SK-N-SH (cell line): Measurements from ENCODE around the gene FAM162A. TPM values are rescaled to one million over a fixed set of nuclear protein-coding genes. Genes with fewer than 3 reads are reported as not detected.
A peak's percentile ranks its signal among the peaks of the same experiment; 100 is the strongest.

Experiments
- CTCF ChIA-PET: fragments of 300-600, 350-600 bp; formaldehyde crosslinking; extraction: SDS; loops from one replicate; lab custom pipeline; 2021; lab: Yijun Ruan, JAX
- POLR2A ChIA-PET: fragments of 350-600 bp; sonication (Branson Sonifier 250); formaldehyde crosslinking; extraction: SDS; loops from one replicate; lab custom pipeline; 2020; ENCODE audit warnings: antibody characterized with exemption, inconsistent platforms; lab: Yijun Ruan, JAX
- DNase-seq: peaks from one replicate; pipeline ENCODE4 v3.0.0; 2012
- H2AFZ ChIP-seq: fragments of 200-600 bp; sonication (generic); 2 replicates; pipeline ENCODE4 v1.8.1; 2016; ENCODE audit warnings: antibody characterized with exemption, mild to moderate bottlenecking, low read depth
- H3F3A ChIP-seq: fragments of 200-600 bp; sonication (generic); replicated peaks from 2 replicates; pipeline ENCODE3; 2016; ENCODE audit warnings: antibody characterized with exemption, mild to moderate bottlenecking; ENCODE audit not compliant: insufficient read depth
- H3K27ac ChIP-seq, 2 experiments: fragments of 200-500 bp in 1 of 2; fragments of 200-600 bp in 1 of 2; sonication (Bioruptor generic) in 1 of 2; sonication (generic), shearing (Covaris generic) in 1 of 2; 2 replicates each; pipeline versions ENCODE4 v1.5.1 to v1.6.1; 2014 to 2016; ENCODE audit warnings: low read depth in 2 of 2, inconsistent platforms in 1 of 2, low read length in 1 of 2, mild to moderate bottlenecking in 1 of 2, mixed read lengths in 1 of 2
- H3K27me3 ChIP-seq: fragments of 200-600 bp; sonication (generic), shearing (Covaris generic); 2 replicates; pipeline ENCODE4 v1.6.1; 2016; ENCODE audit warnings: mixed run types; ENCODE audit not compliant: insufficient read depth
- H3K36me3 ChIP-seq, 2 experiments: fragments of 200-500 bp in 1 of 2; fragments of 200-600 bp in 1 of 2; sonication (Bioruptor generic) in 1 of 2; sonication (generic) in 1 of 2; replicated peaks in 1 of 2; 2 replicates each; pipeline versions ENCODE3 to v1.5.1; 2014 to 2016; ENCODE audit warnings: low read length in 1 of 2, mild to moderate bottlenecking in 1 of 2; ENCODE audit not compliant: insufficient read depth in 2 of 2, control insufficient read depth in 1 of 2
- H3K4me1 ChIP-seq, 2 experiments: fragments of 200-500 bp in 1 of 2; fragments of 200-600 bp in 1 of 2; sonication (Bioruptor generic) in 1 of 2; sonication (generic), shearing (Covaris generic) in 1 of 2; 2 replicates each; pipeline versions ENCODE4 v1.5.1 to v1.6.1; 2014 to 2016; ENCODE audit warnings: low read depth in 1 of 2, low read length in 1 of 2, mixed run types in 1 of 2; ENCODE audit not compliant: insufficient read depth in 2 of 2, control insufficient read depth in 1 of 2
- H3K4me2 ChIP-seq: fragments of 200-600 bp; sonication (generic), shearing (Covaris generic); 2 replicates; pipeline ENCODE4 v1.6.1; 2017; ENCODE audit warnings: mixed run types
- H3K4me3 ChIP-seq, 2 experiments: fragments of 200-500 bp in 1 of 2; fragments of 200-600 bp in 1 of 2; sonication (Bioruptor generic) in 1 of 2; sonication (generic), shearing (Covaris generic) in 1 of 2; 2 replicates each; pipeline versions ENCODE4 v1.5.1 to v1.8.1; 2014 to 2016; ENCODE audit warnings: low read depth in 2 of 2, inconsistent platforms in 1 of 2, low read length in 1 of 2, mild to moderate bottlenecking in 1 of 2, mixed read lengths in 1 of 2, moderate library complexity in 1 of 2
- H3K79me2 ChIP-seq: fragments of 200-600 bp; sonication (generic); 2 replicates; pipeline ENCODE4 v1.8.1; 2017; ENCODE audit warnings: mild to moderate bottlenecking; ENCODE audit not compliant: insufficient read depth
- H3K9ac ChIP-seq: fragments of 200-600 bp; sonication (generic); 2 replicates; pipeline ENCODE4 v1.6.1; 2017; ENCODE audit warnings: mixed run types
- H3K9me2 ChIP-seq: fragments of 200-600 bp; sonication (generic); 2 replicates; pipeline ENCODE4 v1.6.1; 2017; ENCODE audit warnings: mixed run types
- H3K9me3 ChIP-seq: fragments of 200-600 bp; sonication (generic); 2 replicates; pipeline ENCODE4 v1.6.1; 2017; ENCODE audit warnings: mixed run types, mild to moderate bottlenecking, moderate library complexity
- H4K20me1 ChIP-seq: fragments of 200-600 bp; sonication (generic); 2 replicates; pipeline ENCODE4 v1.6.1; 2017; ENCODE audit warnings: mild to moderate bottlenecking, mixed run types; ENCODE audit not compliant: insufficient read depth
- CHD2 ChIP-seq: fragments of 150-350 bp; IDR thresholded peaks from 2 replicates; pipeline ENCODE4 v1.6.1; 2018; ENCODE audit warnings: low read length; ENCODE audit not compliant: partially characterized antibody
- ELF1 ChIP-seq: IDR thresholded peaks from 2 replicates; pipeline ENCODE4 v1.4.0; 2012
- EZH2phosphoT487 ChIP-seq: fragments of 200-600 bp; sonication (generic); IDR thresholded peaks from 2 replicates; pipeline ENCODE4 v1.6.1; 2017; ENCODE audit warnings: low read depth, mixed run types, mild to moderate bottlenecking, antibody characterized with exemption, moderate library complexity, borderline replicate concordance
- FOSL2 ChIP-seq: IDR thresholded peaks from 2 replicates; pipeline ENCODE4 v1.4.0; 2012; ENCODE audit warnings: low read depth, mild to moderate bottlenecking, moderate library complexity, borderline replicate concordance
- FOXM1 ChIP-seq: IDR thresholded peaks from 2 replicates; pipeline ENCODE4 v1.4.0; 2012; ENCODE audit warnings: low read depth, mild to moderate bottlenecking
- GATA2 ChIP-seq: sonication (generic); formaldehyde crosslinking; IDR thresholded peaks from 2 replicates; pipeline ENCODE4 v1.5.0; 2020; ENCODE audit warnings: mild to moderate bottlenecking, missing genetic modification reagents
- JUND ChIP-seq: IDR thresholded peaks from 2 replicates; pipeline ENCODE4 v1.4.0; 2012
- MEF2A ChIP-seq: IDR thresholded peaks from 2 replicates; pipeline ENCODE4 v1.4.0; 2012; ENCODE audit warnings: low read depth, borderline replicate concordance
- MXI1 ChIP-seq: IDR thresholded peaks from 2 replicates; pipeline ENCODE4 v1.6.1; 2012; ENCODE audit warnings: mild to moderate bottlenecking, low read depth, low read length, improper control_type of control experiment
- NFIC ChIP-seq: IDR thresholded peaks from 2 replicates; pipeline ENCODE4 v1.4.0; 2012; ENCODE audit warnings: borderline replicate concordance
- NRF1 ChIP-seq: IDR thresholded peaks from 2 replicates; pipeline ENCODE4 v1.6.1; 2012; ENCODE audit warnings: low read depth, mild to moderate bottlenecking, low read length
- POLR2AphosphoS5 ChIP-seq: IDR thresholded peaks from 2 replicates; pipeline ENCODE4 v1.6.1; 2012; ENCODE audit warnings: low read depth, low read length
- RFX5 ChIP-seq: IDR thresholded peaks from 2 replicates; pipeline ENCODE4 v1.6.1; 2012; ENCODE audit warnings: mild to moderate bottlenecking, improper control_type of control experiment, low read length
- RXRA ChIP-seq: IDR thresholded peaks from 2 replicates; pipeline ENCODE4 v1.4.0; 2012; ENCODE audit warnings: low read depth, mild to moderate bottlenecking, borderline replicate concordance
- SMC3 ChIP-seq: IDR thresholded peaks from 2 replicates; pipeline ENCODE4 v1.6.1; 2012; ENCODE audit warnings: low read depth, low read length, improper control_type of control experiment
- TEAD4 ChIP-seq: IDR thresholded peaks from 2 replicates; pipeline ENCODE4 v1.4.0; 2012; ENCODE audit warnings: mild to moderate bottlenecking, borderline replicate concordance; ENCODE audit not compliant: insufficient read depth
- WGBS: methylation state at CpG from one replicate; pipeline ENCODE4 v1.1.6; 2017; ENCODE audit warnings: low lambda C conversion rate; 5-methylcytosine and 5-hydroxymethylcytosine counted together
- polyA plus RNA-seq, 3 experiments: library from polyadenylated mRNA; depleted of rRNA; stranded (reverse); fragments of >200 nt; gene quantifications; 2 replicates each; pipeline ENCODE4 v1.2.3, GENCODE V29; 2012
- TF ChIP-seq, protein P1 (sequence below): IDR thresholded peaks from 2 replicates; pipeline ENCODE4 v1.6.1; 2012; ENCODE audit warnings: mild to moderate bottlenecking, low read depth, low read length, moderate library complexity
- TF ChIP-seq, protein P2 (sequence below): IDR thresholded peaks from 2 replicates; pipeline ENCODE4 v1.4.0; 2012; ENCODE audit warnings: low read depth
- TF ChIP-seq, protein P3 (sequence below): fragments of 150-350 bp; IDR thresholded peaks from 2 replicates; pipeline ENCODE4 v1.6.1; 2017; ENCODE audit warnings: antibody characterized with exemption, low read length, low read depth, borderline replicate concordance
- TF ChIP-seq, protein P4 (sequence below): fragments of 200-600 bp; sonication (generic); IDR thresholded peaks from 2 replicates; pipeline ENCODE4 v1.6.1; 2017; ENCODE audit warnings: antibody characterized with exemption, mild to moderate bottlenecking, moderate library complexity
- TF ChIP-seq, protein P5 (sequence below): fragments of 150-350 bp; IDR thresholded peaks from 2 replicates; pipeline ENCODE4 v1.6.1; 2016; ENCODE audit warnings: mild to moderate bottlenecking, low read depth, low read length

The FAM162A gene
- polyA plus RNA-seq, 1 of the 3 experiments (the other 2 are of a cell fraction), result 35.1 TPM

DNA sequence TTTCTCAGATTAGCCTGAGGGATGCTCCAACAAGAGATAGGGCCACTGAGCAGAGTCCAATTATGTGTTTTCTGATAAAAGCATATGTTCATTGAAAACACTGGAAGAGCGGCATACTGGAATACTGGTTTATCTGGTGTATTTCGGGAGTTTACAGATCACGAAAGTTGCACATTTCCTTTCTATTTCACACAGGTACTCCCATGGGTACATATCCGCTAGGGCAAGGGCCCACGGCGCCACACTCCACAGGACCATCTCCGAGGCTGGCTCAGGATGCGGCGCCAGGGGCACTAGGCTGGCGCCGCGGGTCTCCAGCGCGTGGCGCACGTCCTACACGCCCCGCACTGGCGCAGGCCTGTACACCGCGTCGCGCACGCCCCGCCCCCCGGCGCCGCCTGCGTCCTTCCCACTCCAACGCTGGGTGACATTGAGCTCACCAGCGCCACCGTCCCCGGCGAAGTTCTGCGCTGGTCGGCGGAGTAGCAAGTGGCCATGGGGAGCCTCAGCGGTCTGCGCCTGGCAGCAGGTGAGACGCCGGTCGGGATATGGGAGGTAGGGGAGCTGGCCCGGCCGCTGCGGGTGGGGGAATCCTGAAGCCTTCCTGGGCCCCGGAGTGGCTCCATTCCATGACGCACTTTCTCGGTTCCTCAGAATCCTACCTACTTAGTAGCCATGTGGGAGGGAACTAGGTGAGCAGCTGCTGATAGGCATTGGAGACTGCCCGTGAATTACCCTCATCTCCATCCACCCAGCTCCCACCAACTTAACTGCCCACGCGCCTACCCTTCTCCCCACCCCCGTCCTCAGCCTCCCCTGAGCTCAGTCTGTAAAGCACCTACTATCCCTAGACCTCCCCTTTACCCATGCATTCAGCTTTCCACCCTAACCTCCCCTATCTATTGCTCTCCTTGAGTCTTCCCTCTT is at the start of gene FAM162A (continued):
- TF ChIP-seq, protein P1, sequence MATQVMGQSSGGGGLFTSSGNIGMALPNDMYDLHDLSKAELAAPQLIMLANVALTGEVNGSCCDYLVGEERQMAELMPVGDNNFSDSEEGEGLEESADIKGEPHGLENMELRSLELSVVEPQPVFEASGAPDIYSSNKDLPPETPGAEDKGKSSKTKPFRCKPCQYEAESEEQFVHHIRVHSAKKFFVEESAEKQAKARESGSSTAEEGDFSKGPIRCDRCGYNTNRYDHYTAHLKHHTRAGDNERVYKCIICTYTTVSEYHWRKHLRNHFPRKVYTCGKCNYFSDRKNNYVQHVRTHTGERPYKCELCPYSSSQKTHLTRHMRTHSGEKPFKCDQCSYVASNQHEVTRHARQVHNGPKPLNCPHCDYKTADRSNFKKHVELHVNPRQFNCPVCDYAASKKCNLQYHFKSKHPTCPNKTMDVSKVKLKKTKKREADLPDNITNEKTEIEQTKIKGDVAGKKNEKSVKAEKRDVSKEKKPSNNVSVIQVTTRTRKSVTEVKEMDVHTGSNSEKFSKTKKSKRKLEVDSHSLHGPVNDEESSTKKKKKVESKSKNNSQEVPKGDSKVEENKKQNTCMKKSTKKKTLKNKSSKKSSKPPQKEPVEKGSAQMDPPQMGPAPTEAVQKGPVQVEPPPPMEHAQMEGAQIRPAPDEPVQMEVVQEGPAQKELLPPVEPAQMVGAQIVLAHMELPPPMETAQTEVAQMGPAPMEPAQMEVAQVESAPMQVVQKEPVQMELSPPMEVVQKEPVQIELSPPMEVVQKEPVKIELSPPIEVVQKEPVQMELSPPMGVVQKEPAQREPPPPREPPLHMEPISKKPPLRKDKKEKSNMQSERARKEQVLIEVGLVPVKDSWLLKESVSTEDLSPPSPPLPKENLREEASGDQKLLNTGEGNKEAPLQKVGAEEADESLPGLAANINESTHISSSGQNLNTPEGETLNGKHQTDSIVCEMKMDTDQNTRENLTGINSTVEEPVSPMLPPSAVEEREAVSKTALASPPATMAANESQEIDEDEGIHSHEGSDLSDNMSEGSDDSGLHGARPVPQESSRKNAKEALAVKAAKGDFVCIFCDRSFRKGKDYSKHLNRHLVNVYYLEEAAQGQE, result no peak
- TF ChIP-seq TEAD4 (no peak), FOXM1 (no peak), JUND (no peak), MXI1 (peak; percentile 90), GATA2 (CRISPR knock-in tag) (no peak), EZH2phosphoT487 (no peak), SMC3 (no peak; the same call in 1 of the 2 replicates), ELF1 (no peak), NRF1 (peak; percentile 70), FOSL2 (no peak), POLR2AphosphoS5 (peak; percentile 89)
- TF ChIP-seq, protein P2, sequence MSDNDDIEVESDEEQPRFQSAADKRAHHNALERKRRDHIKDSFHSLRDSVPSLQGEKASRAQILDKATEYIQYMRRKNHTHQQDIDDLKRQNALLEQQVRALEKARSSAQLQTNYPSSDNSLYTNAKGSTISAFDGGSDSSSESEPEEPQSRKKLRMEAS, result peak; percentile 83; the same call in 1 of the 2 replicates

DNA sequence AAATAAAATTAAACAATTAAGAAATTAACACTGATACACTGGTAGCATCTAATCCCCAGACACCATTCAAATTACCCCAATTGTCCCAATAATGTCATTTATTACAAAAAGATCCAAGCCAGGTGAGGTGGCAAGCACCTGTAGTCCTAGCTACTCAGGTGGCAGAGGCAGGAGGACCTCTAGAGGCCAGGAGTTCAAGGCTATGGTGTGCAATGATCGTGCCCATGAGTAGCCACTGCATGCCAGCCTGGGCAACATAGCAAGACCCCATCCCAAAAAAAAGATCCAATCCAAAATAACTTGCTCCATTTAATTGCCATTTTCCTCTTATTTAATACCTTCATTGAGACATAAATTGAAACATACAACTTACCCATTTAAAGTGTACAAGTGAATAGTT is 41.2 kb upstream of the FAM162A start:
- H3K4me1 ChIP-seq, result no peaks in the 10 kb centered on the region
- no peak overlapping the region for H3K9ac ChIP-seq
- POLR2A ChIA-PET, result no interaction called here
- H3K9me3 ChIP-seq, result no peaks in the 10 kb centered on the region
- CTCF ChIA-PET, result no interaction called here
- no peaks in the 10 kb centered on the region; the same call in 1 of the 2 replicates for H3K27me3 ChIP-seq
- no peaks in the 10 kb centered on the region for H3K36me3 ChIP-seq
- no peaks in the 10 kb centered on the region for H4K20me1 ChIP-seq
- H3F3A ChIP-seq, result no peaks in the 10 kb centered on the region
- H3K9me2 ChIP-seq, result no peaks in the 10 kb centered on the region
- 15% methylated on average over 1 of the region's 1 CpG for WGBS
- DNase-seq, result no peak
- H2AFZ ChIP-seq, result no peak overlapping the region
- H3K4me2 ChIP-seq, result no peak overlapping the region
- H3K4me3 ChIP-seq, result no peak overlapping the region
- H3K79me2 ChIP-seq, result no peaks in the 10 kb centered on the region
- no peak overlapping the region for H3K27ac ChIP-seq
- no peak for TF ChIP-seq MXI1
- no peak for TF ChIP-seq SMC3
- TF ChIP-seq EZH2phosphoT487, result no peak
- TF ChIP-seq, protein P3, sequence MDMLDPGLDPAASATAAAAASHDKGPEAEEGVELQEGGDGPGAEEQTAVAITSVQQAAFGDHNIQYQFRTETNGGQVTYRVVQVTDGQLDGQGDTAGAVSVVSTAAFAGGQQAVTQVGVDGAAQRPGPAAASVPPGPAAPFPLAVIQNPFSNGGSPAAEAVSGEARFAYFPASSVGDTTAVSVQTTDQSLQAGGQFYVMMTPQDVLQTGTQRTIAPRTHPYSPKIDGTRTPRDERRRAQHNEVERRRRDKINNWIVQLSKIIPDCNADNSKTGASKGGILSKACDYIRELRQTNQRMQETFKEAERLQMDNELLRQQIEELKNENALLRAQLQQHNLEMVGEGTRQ, result no peak
- TF ChIP-seq RXRA, result no peak
- TF ChIP-seq, protein P4, sequence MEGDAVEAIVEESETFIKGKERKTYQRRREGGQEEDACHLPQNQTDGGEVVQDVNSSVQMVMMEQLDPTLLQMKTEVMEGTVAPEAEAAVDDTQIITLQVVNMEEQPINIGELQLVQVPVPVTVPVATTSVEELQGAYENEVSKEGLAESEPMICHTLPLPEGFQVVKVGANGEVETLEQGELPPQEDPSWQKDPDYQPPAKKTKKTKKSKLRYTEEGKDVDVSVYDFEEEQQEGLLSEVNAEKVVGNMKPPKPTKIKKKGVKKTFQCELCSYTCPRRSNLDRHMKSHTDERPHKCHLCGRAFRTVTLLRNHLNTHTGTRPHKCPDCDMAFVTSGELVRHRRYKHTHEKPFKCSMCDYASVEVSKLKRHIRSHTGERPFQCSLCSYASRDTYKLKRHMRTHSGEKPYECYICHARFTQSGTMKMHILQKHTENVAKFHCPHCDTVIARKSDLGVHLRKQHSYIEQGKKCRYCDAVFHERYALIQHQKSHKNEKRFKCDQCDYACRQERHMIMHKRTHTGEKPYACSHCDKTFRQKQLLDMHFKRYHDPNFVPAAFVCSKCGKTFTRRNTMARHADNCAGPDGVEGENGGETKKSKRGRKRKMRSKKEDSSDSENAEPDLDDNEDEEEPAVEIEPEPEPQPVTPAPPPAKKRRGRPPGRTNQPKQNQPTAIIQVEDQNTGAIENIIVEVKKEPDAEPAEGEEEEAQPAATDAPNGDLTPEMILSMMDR, result no peak
- TF ChIP-seq FOSL2, result no peak
- TF ChIP-seq CHD2, result no peak
- no peak for TF ChIP-seq NFIC
- TF ChIP-seq RFX5, result no peak
- TF ChIP-seq, protein P5, sequence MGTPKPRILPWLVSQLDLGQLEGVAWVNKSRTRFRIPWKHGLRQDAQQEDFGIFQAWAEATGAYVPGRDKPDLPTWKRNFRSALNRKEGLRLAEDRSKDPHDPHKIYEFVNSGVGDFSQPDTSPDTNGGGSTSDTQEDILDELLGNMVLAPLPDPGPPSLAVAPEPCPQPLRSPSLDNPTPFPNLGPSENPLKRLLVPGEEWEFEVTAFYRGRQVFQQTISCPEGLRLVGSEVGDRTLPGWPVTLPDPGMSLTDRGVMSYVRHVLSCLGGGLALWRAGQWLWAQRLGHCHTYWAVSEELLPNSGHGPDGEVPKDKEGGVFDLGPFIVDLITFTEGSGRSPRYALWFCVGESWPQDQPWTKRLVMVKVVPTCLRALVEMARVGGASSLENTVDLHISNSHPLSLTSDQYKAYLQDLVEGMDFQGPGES, result no peak
- TF ChIP-seq FOXM1, result no peak
- no peak for TF ChIP-seq MEF2A
